SHP77 treated with DMSO at 0.1 percent for 48 hours (cell line): Measurements from ENCODE around the gene RANBP3.
"Not testable (repeated sequence)": the region's sequence is repeated elsewhere in the genome, so short reads cannot be mapped to it uniquely, and the experiment has no call there.

Source experiments
- DNase-seq: peaks from one replicate; lab custom pipeline; 2025; lab: John Stamatoyannopoulos, UW

The RANBP3 gene

DNA sequence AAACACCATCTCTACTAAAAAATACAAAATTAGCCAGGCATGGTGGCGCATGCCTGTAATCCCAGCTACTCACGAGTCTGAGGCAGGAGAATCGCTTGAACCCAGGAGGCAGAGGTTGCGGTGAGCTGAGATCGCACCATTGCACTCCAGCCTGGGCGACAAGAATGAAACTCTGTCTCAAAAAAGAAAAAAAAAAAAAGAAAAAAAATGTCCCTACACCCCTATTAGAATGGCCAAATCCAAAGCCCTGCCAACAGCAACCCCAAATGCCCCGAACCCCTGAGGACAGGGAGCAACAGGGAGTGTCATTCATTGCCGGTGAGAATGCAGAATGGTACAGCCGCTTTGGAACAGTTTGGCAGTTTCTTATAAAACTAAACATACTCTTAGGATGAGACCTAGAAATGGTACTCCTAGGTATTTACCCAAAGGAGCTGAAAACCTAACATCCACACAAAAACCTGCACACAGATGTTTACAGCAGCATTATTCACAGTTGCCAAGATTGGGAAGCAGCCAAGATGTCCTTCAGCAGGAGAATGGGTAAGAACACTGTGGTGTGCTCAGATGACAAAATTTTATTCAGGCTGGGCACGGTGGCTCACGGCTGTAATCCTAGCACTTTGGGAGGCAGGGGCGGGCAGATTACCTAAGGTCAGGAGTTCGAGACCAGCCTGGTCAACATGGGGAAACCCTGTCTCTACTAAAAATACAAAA lies 94.6 kb downstream of the RANBP3 start:
- DNase-seq = not testable (repeated sequence)

DNA sequence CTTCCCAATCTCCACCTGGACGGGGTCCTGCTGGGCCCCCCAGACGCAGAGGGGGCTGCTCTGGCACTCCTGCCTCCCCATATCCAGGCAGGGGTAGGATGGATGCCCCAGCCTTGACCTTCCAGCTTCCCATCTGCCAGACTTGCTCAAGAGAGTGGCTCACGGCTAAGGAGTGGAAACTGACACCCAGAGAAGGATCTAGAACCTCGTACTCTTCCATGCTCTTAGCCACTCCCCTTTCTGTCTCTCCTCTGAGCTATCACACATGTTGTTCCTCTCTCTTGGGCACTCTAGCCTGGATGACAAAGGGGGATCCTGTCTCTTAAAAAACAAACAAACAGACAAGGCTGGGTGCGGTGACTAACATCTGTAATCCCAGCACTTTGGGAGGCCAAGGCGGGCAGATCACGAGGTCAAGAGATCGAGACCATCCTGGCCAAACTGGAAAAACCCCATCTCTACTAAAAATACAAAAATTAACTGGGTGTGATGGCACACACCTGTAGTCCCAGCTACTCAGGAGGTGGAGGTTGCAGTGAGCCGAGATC lies 95.4 kb downstream of the RANBP3 start:
- DNase-seq = no peak

DNA sequence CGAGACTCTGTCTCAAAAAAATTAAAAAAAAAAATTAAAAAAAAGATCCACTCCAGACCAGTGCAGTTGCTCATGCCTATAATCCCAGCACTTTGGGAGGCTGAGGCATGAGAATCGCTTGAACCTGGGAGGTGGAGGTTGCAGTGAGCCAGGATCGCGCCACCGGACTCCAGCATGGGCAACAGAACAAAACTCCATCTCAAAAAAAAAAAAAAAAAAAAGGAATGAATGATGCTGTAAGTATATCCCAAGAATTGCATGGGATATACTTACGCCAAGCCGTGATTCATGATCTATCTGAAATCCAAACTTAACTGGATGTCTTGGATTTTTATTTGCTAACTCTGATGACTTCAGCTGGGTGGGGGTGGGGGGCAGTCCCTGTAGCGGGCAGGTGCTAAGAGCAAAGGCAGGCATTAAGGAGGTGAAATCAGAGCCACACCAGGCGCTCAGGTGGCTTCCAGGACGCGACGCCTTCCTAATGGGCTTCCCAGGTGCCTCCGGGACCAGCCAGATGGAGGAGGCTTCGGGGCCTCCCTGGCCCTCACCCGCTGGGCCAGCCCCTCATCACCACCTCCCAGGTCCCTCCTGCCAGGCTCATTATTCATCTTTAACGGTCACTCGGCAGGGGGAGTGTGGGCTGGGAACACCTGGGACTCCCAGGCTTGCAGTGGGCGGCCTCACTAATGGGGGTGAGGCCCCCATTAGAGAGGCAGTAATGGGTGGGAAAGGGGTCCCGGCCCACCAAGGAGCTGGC lies 96.2 kb downstream of the RANBP3 start:
- DNase-seq = no peak

DNA sequence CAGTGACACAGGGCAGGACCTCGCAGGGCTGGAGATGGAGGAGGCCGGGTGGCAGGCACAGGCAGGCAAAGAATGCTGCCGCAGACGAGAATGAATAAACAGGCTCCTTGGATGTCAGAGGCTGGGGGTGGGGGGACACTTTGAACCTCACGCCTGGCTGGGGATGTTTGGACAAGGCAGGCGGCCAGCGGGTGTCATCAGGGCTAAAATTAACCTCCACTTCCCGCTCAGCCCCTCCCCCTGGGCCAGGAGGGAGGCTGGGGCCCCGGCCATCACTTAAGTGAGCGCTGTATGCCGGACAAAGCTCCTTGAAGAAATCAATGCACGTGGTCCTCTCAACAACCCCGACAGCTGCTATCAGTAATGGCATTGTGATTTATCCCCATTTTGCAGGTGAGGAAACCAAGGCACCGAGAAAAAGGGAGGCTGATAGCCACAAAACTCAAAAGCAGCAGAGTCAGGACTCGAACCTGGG lies 97.3 kb downstream of the RANBP3 start:
- peak; percentile 37 for DNase-seq

DNA sequence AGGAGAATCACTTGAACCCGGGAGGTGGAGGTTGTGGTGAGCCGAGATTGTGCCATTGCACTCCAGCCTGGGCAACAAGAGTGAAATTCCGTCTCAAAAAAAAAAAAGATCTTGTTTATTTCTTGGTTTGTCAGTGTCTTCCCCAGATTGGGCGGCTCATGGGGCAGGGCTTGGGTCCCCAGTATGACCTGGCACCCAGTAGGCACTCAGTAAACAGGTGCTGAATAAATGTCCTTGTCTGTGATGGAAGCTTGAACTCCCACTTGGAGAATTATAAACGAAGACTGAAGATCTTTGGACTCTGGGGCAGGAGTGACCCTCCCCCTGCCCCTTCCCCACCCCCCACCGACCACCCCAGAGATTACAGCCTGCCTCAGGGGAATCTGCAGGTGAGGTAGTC lies 97.7 kb downstream of the RANBP3 start:
- DNase-seq = no peak

DNA sequence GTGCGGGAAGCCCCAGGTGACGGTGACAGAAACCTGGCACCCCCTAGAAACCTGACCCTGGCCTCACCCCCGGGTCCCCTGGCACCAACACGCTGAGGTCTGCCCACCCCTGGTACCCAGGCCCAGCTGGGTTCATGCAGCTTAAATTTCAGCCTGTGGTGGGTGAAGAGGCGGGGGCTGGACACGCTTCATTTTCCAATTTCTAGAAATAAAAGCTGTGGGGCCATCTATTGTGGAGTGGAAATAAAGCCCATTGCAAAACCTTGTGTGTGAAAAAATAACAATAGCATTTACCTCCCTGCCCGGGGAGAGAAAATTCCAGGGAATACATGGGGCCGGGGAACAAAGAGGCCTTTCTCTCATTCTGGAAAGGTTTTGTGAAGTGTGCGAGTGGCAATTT lies 100.1 kb downstream of the RANBP3 start:
- DNase-seq = no peak

DNA sequence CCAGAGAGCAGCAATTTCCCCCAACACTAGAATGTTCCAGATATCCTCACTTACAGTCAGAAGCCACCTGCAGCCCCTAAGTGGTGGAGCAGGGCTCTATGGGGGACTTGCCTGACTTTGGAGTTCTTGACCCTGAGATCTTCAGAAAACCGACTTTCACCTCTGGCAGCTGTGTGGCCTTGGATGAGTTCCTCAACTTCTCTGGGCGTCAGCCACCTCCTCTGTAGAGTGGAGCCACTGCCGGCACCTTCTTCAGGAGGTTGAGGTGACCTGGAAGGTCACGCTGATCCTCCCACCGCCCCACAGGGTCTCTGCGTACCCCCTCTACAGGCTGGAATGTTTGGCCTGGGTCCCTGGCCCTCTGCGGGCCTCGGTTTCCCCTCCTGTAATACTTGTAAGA lies 100.5 kb downstream of the RANBP3 start:
- DNase-seq = no peak

DNA sequence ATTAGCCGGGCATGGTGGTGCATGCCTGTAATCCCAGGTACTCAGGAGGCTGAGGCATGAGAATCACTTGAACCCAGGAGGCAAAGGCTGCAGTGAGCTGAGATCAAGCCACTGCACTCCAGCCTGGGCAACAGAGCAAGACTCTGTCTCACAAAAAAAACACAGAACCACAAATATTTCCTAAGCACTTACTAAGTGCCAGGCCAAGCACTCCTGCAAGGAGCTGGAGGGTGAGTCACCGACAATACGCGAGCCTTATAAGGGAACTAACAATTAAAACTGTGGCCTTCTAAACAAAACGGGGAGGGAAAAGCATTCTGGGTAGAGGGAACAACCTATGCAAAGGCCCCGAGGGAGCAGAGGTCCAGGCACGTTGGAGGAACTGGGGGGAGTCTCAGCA lies 103.4 kb downstream of the RANBP3 start:
- not testable (repeated sequence) for DNase-seq

DNA sequence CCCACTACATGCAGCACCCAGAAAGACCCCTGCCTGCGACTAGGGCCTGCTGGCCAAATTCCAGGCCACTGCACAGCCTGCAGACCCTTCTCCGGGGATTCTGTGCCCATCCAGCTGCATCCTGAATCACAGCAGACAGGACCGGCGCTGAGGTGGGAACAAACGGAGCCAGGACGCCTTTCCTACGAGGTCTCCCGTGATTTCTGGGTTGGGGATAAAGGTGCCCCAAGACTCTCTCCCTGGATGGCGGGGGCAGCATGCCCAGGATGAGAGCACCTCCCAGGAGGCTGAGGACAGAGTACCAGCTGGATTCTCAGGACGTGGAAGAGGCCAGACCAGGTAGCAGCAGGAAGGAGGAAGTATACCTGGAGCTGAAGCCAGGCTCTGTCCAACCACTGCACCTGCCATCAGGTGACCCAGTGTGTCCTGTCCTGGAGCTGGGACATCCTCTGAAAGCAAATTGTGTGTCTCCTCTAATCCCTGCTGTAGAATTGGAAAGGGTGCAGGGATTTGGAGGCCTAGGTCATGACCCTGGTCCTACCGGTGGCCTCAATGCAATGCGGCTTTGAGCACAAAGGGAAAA lies 104.2 kb downstream of the RANBP3 start:
- no peak for DNase-seq

DNA sequence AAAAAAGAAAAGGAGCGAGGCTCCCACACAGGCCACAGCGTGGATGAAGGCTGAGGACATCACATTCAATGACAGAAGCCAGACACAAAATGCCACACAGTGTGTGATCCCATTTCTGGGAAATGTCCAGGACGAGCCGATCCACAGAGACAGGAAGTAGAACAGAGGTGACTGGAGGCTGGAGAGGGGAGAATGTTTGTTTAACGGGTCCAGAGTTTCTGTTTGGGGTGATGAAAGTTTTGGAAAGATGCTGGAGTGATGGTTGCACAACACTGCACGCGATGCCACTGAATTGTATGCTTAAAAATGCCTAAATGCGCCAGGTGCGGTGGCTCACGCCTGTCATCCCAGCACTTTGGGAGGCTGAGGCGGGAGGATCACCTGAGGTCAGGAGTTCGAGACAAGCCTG lies 107.0 kb downstream of the RANBP3 start:
- no peak for DNase-seq

DNA sequence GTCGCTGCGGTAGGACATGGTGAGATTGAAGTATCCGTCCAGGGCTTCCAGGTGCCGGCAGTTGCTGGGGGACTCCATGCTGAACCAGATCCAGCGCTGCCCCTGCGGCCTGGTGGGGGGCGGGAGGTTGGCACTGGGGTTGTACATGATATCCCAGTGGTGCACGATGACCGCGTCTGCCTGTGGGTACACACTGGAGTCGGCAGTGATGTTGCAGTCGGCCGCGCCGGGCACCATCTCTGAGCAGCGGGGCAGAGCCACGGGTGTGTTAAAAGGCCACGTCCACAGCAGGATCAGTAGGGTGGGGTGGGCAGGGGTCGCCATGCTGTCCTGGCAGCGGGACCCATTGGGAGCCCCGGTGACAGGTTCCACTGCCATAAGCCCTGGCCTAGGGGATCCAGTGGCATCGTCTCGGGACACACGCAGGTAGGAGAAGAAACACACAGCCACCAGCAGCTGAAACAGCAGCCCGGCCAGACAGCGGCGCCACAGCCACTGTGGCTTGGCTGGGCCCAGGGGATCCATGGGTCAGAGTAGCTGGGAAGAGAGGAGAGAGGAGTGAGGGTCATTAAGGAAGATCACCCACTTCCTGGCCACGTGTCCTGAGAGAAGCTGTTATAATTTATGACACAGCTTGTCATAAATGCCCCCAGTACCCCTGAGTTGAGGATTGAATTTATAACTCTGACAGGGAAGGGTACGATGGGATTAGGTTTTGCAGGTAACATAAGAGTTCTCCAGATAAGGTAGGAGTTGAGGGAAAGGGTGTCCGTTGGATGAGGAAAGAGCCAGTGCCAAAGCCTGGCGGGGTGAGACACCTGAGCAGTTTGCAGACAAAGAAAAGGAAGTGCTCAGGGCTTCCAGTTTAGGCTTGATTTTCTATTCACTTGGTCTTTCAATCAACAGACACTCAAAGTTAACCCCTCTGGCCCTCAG lies 110.5 kb downstream of the RANBP3 start:
- no peak for DNase-seq
